AG04449 (cell line): ENCODE measurements around the gene MSI2.

Experiments
- CTCF ChIA-PET: fragments of 350-600 bp; formaldehyde crosslinking; extraction: SDS; loops from one replicate; lab custom pipeline; 2021; ENCODE audit warnings: antibody characterized with exemption; lab: Yijun Ruan, JAX
- POLR2A ChIA-PET: fragments of 400-600, 350-600 bp; formaldehyde crosslinking; extraction: SDS; loops from one replicate; lab custom pipeline; 2020; ENCODE audit warnings: antibody characterized with exemption, inconsistent platforms; lab: Yijun Ruan, JAX
- DNase-seq: peaks from one replicate; pipeline ENCODE4 v3.0.0-alpha.2; 2010; ENCODE audit warnings: low read depth, low spot score
- H3K4me3 ChIP-seq: 2 replicates; pipeline ENCODE4 v1.5.1; 2011; ENCODE audit warnings: low read depth, mild to moderate bottlenecking, control low read depth, low read length
- CTCF ChIP-seq: IDR thresholded peaks from one replicate; pipeline ENCODE4 v1.5.1; 2011; ENCODE audit warnings: mild to moderate bottlenecking, moderate library complexity, low read length, control low read depth, inconsistent platforms; ENCODE audit not compliant: insufficient read depth; ENCODE audit errors: missing control alignments

MSI2 gene

GRCh38 chr17:57269052-57269451, 12.7 kb downstream of the MSI2 start:
- CTCF ChIA-PET = interaction anchor here (1.0 to 2.7 kb wide), 2 partner anchors 9 to 26 kb away, joined by 4 to 9 read pairs; no protein-coding TSS in a partner anchor
- DNase-seq = no peak
- no peak for TF ChIP-seq CTCF
- POLR2A ChIA-PET = no interaction called here
- no peak overlapping the region for H3K4me3 ChIP-seq

- DNase-seq = no peak
- TF ChIP-seq CTCF = no peak
- POLR2A ChIA-PET = no interaction called here
- CTCF ChIA-PET = interaction anchor here (1.0 to 2.7 kb wide), 2 partner anchors 10 to 27 kb away, joined by 4 to 9 read pairs; no protein-coding TSS in a partner anchor
- H3K4me3 ChIP-seq = no peak overlapping the region
These were observed 13.4 kb downstream of the MSI2 start for GRCh38 chr17:57269598-57270255.

- no peak for TF ChIP-seq CTCF
- CTCF ChIA-PET = interaction anchor here (1.3 to 2.7 kb wide), 2 partner anchors 28 to 401 kb away, joined by 4 to 9 read pairs; no protein-coding TSS in a partner anchor
These were observed 14.5 kb downstream of the MSI2 start for GRCh38 chr17:57270801-57271245.

GRCh38 chr17:57271821-57272220, 15.5 kb downstream of the MSI2 start:
- ChIA-PET POLR2A (no interaction called here), CTCF (interaction anchor here (1.3 kb wide), 1 partner anchor 400 kb away, joined by 4 read pairs; no protein-coding TSS in a partner anchor)

More at GRCh38 chr17:57270801-57271245, 14.5 kb downstream of the MSI2 start:
- POLR2A ChIA-PET = no interaction called here
- DNase-seq = no peak
- no peak overlapping the region for H3K4me3 ChIP-seq

GRCh38 chr17:57273490-57273889, 17.2 kb downstream of the MSI2 start:
- POLR2A ChIA-PET = no interaction called here
- DNase-seq = no peak
- no peak for TF ChIP-seq CTCF
- CTCF ChIA-PET = no interaction called here
- H3K4me3 ChIP-seq = no peak overlapping the region

More at GRCh38 chr17:57271821-57272220, 15.5 kb downstream of the MSI2 start:
- no peak for DNase-seq
- TF ChIP-seq CTCF = no peak
- no peak overlapping the region for H3K4me3 ChIP-seq

- no peak for TF ChIP-seq CTCF
- POLR2A ChIA-PET = no interaction called here
- CTCF ChIA-PET = no interaction called here
These were observed 17.8 kb downstream of the MSI2 start for GRCh38 chr17:57274162-57274561.

More at GRCh38 chr17:57274162-57274561, 17.8 kb downstream of the MSI2 start:
- DNase-seq = no peak
- no peak overlapping the region for H3K4me3 ChIP-seq
